BJ (cell line): ENCODE results near the gene SLC26A1. TPM values are rescaled to one million over a fixed set of nuclear protein-coding genes. Genes with fewer than 3 reads are reported as not detected.

ENCODE experiments used
- CTCF ChIA-PET: fragments of 350-600 bp; formaldehyde crosslinking; extraction: SDS; loops from one replicate; lab custom pipeline; 2021; ENCODE audit warnings: antibody characterized with exemption, inconsistent platforms; lab: Yijun Ruan, JAX
- POLR2A ChIA-PET: fragments of 300-600 bp; sonication (Branson Sonifier 250); formaldehyde crosslinking; extraction: SDS; loops from one replicate; lab custom pipeline; 2021; ENCODE audit warnings: antibody characterized with exemption; lab: Charles Lee
- DNase-seq: peaks from one replicate; pipeline ENCODE4 v3.0.0-alpha.2; 2011; ENCODE audit warnings: low read depth
- H3K27me3 ChIP-seq: 2 replicates; pipeline ENCODE4 v1.6.0; 2011; ENCODE audit warnings: low read length; ENCODE audit not compliant: control insufficient read depth, insufficient read depth
- H3K36me3 ChIP-seq: 2 replicates; pipeline ENCODE4 v1.5.1; 2011; ENCODE audit warnings: low read length; ENCODE audit not compliant: control insufficient read depth, insufficient read depth
- H3K4me3 ChIP-seq: 2 replicates; pipeline ENCODE4 v1.5.1; 2011; ENCODE audit warnings: low read depth, mild to moderate bottlenecking, control low read depth, low read length
- polyA plus RNA-seq: library from polyadenylated mRNA; depleted of rRNA; stranded (reverse); fragments of >200 nt; gene quantifications from 2 replicates; pipeline ENCODE4 v1.2.3, GENCODE V29; 2011
- TF ChIP-seq, protein P1 (sequence below): IDR thresholded peaks from 2 replicates; pipeline ENCODE4 v1.5.1; 2011; ENCODE audit warnings: low read depth, mild to moderate bottlenecking, control low read depth, inconsistent platforms, low read length, moderate library complexity; ENCODE audit not compliant: insufficient read depth

SLC26A1 gene
- polyA plus RNA-seq, 1 experiment = not detected

- no peak for DNase-seq
- ChIA-PET POLR2A (no interaction called here), CTCF (interaction anchor here (0.5 kb wide), 1 partner anchor 1111 kb away, joined by 3 read pairs; no protein-coding TSS in a partner anchor)
- Histone ChIP-seq H3K4me3 (no peak overlapping the region), H3K36me3 (peaks cover 4% of the 10 kb centered on the region), H3K27me3 (peaks cover 22% of the 10 kb centered on the region)
- TF ChIP-seq, protein P1, sequence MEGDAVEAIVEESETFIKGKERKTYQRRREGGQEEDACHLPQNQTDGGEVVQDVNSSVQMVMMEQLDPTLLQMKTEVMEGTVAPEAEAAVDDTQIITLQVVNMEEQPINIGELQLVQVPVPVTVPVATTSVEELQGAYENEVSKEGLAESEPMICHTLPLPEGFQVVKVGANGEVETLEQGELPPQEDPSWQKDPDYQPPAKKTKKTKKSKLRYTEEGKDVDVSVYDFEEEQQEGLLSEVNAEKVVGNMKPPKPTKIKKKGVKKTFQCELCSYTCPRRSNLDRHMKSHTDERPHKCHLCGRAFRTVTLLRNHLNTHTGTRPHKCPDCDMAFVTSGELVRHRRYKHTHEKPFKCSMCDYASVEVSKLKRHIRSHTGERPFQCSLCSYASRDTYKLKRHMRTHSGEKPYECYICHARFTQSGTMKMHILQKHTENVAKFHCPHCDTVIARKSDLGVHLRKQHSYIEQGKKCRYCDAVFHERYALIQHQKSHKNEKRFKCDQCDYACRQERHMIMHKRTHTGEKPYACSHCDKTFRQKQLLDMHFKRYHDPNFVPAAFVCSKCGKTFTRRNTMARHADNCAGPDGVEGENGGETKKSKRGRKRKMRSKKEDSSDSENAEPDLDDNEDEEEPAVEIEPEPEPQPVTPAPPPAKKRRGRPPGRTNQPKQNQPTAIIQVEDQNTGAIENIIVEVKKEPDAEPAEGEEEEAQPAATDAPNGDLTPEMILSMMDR = no peak
These were observed 2.3 kb upstream of the SLC26A1 start for GRCh38 chr4:995311-996026.

- H3K36me3 ChIP-seq = peaks cover 4% of the 10 kb centered on the region
- H3K27me3 ChIP-seq = peaks cover 10% of the 10 kb centered on the region; the same call in 1 of the 2 replicates
- H3K4me3 ChIP-seq = no peak overlapping the region
- CTCF ChIA-PET = interaction anchor here (0.6 kb wide), 1 partner anchor 78 kb away, joined by 3 read pairs; no protein-coding TSS in a partner anchor
- POLR2A ChIA-PET = no interaction called here
- TF ChIP-seq, protein P1 = no peak
- DNase-seq = no peak
These were observed 700 bp downstream of the SLC26A1 start for GRCh38 chr4:992297-993110.

DNA sequence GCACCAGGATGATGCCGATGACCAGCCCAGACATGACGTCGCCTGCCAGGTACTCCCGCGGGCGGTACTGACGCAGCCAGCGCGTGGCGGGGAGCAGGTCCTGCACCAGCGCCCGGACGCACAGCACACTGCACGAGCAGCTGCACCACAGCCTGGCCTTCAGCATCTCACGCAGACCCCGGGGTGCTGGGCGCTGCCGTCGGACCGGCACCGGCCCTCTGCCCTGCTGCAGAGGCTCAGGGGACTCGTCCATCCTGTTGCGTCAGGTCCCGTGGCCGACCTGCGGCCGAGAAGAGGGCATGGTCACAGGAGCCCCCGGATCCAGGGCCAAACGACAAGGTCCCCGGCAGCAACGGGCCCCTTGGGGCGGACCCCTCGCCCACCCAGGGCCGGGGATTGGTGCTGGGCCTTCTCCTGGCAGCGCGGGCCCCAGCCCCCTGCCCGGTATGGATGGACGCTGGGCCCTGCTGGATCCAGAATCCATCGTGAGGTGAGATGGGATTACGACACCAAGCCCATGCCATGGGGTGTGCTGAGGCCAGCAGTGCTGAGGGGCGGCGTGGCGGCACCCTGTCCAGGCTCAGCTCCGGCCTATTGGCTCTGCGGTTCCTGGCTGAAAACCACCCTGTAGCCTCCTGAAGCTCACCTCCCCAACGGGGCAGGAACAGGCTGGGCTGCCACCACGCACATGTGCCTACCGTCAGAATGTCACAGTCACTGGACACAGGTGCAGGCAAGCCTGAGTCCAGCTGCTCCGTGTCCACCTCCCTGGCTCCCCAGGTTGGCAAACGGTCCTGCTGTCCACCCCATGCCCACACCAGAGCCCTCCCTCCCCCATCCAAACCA lies 1.5 kb downstream of the SLC26A1 start:
- POLR2A ChIA-PET = no interaction called here
- Histone ChIP-seq H3K27me3 (peaks cover 5% of the 10 kb centered on the region; the same call in 1 of the 2 replicates), H3K36me3 (peaks cover 4% of the 10 kb centered on the region), H3K4me3 (no peak overlapping the region)
- TF ChIP-seq, protein P1 = no peak
- CTCF ChIA-PET = no interaction called here
- DNase-seq = no peak

GRCh38 chr4:990746-991367 lies 2.3 kb downstream of the SLC26A1 start:
- H3K36me3 ChIP-seq = peaks cover 4% of the 10 kb centered on the region
- DNase-seq = no peak
- no peaks in the 10 kb centered on the region for H3K27me3 ChIP-seq
- ChIA-PET POLR2A (no interaction called here), CTCF (interaction anchor here (0.9 kb wide), 1 partner anchor 362 kb away, joined by 3 read pairs; no protein-coding TSS in a partner anchor)
- TF ChIP-seq, protein P1 = no peak
- H3K4me3 ChIP-seq = no peak overlapping the region
